Superior temporal gyrus (tissue), 1 donor: ENCODE measurements around the gene GALNT2.
A peak's percentile ranks its signal among the peaks of the same experiment; 100 is the strongest.

Source experiments
- DNase-seq: peaks from one replicate; pipeline ENCODE4 v3.0.0-alpha.2; 2016; ENCODE audit errors: extremely low spot score

Gene GALNT2

DNA sequence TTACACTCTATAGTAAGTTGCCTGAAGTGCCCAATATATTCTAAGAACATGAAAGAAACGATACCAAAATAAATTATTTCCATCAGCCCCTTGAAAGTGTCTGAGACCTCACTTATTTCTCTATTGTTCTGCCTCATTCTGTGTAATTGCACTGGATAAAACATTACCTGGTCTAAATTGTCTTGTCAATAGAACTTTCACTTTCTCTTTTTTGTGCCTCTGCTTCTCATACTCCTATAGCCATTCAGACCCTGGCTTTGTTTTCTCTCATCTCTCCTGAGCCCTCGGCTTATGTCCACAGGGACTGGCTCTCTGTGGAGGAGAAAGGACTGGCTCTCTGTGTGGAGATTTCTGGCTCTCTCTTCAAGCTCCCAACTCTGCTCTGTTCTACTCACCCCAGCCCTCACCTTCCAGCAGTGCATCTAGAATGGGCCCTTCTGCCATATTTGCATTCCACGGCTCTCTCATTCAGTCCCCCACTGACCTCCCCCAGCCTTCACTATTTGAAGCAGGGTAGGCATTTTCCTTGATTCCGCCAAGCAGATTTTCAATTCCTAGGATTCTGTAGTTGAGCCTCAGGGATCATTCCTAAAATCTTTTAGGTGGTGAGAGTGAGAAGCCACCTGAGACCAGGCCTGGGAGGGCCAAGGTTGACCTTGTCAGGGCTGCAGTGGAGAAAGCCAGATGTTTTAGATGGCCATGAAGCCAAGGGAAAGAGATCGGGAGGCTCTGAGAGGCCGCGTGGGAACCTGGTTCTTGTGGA lies 15.9 kb upstream of the GALNT2 start:
- no peak for DNase-seq

- no peak for DNase-seq
Observed at GRCh38 chr1:230052018-230052417, 15.0 kb upstream of the GALNT2 start.

DNA sequence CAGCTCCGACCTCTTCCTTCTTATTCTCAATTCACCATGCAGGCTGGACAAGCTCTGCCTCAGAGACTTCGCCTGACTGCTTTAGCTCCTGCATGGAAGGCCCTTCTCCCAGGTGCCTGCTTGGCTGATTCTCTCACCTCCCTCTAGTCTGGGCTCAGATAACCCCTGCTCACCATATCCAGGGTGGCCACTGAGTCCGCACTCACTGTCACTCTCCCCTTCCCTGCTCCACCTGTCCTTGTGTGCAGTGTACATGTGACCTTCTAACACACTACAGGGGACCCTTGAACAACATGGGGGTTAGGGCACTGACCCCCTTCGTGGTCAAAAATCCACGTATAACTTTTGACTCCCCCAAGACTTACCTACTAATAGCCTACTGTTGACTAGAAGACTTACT lies 14.4 kb upstream of the GALNT2 start:
- DNase-seq, result no peak

DNA sequence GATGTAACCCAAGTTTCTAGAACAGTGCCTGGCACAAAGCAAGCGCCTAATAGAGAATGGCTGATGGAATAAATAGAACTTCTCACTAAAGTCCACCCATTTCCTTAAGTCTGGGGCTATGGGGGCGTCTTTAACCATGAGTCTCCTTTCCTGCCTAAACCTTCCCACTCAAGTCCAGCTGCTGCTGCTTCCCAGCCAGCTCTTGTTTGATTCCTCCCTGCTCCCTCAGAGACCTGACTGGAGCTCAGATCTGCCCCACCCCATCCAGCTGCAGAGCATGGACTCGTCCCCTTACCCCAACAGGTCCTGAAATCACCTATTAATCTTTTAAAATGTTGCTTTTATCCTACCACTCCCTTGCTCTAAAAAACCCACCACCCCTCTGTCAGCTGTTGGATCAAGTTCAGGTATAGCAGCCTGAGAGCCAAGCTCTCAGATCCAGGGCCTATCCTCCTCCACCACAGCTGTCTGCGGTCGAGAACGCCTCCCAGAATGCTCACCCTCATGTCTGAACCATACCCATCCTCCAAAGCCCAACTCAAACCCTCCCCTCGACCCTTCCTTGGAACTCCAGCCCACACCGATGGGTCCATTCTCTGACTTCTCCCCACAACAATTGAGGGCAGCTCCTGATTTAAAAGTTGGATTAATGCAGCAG lies 12.8 kb upstream of the GALNT2 start:
- DNase-seq, result no peak

DNA sequence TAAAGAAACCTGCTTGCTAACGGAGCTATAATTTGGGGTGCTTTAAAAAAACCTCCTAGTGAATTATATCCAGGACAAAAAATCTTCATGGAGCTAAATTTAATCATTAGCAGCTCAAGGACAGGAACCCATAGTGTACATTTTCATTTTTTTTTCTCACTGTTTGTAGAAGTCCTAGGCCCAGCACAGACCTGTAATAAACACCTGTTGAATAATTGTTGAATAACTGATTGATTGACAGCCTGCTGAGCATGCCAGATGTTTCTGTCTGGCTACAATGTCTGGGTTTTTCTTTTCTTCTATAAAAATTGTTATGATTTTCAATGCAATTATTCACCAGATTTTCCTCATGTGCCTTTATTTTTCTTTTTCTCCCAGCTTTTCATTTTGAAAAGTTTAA lies 10.9 kb upstream of the GALNT2 start:
- no peak for DNase-seq

DNA sequence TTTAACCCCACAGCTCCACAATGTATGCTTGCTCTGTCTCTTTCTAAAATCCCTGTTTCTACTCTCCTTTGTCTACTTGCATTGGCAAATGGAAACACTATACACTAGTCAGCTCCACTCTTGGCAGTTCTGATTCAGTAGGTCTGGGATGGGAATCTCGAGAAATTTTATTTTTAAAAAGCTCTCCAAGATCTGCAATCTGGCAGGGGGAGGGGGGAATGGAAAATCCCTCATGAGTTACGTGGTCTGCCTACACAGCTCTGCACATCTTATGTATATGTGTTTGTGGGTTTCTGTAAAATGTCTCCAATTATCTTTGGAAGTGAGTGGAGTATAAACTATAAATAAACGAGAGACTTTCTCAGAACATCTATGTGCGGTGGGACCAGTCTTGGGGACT lies 9.9 kb upstream of the GALNT2 start:
- peak; percentile 14 for DNase-seq

DNA sequence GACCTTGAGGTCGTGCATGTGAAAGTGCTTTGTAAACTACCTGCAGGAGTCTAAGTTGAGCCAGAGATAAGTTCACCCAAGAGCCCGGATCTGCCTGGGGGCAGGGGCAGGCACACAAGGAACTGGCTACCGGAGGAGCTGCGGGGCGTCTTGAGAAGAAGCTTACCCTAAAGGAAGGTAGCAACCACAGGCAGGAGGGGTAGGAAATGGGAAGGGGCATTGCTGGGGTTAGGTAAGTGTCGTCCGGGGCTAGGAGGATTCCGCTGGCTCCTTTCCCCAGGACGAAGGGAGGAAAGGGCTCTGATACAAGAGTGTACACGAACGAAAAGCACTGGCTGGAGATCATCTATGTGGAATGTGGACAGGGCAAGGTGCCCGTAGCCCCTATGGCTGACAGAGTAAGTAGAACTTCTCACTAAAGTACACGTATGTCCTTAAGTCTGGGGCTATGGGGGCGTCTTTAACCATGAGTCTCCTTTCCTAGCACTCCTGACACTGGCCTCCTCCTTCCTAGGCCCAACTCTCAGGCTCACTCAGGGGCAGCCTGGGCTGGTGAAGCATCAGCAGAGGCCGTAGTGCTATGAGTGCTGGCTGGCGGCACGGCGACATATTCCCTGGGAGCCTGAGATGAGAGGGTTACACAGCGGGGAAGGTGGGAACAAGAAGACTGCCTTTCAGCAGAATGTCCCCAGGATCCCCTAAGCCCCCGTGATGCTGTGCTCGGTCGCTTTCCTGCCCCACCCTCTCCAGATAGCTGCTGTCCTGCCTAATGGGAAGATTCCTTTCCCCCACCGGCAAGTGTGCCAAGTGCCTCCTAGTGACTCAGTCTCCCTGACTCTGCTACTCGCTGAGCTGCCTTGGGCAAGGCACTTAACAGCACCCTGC lies 9.1 kb upstream of the GALNT2 start:
- DNase-seq, result no peak

DNA sequence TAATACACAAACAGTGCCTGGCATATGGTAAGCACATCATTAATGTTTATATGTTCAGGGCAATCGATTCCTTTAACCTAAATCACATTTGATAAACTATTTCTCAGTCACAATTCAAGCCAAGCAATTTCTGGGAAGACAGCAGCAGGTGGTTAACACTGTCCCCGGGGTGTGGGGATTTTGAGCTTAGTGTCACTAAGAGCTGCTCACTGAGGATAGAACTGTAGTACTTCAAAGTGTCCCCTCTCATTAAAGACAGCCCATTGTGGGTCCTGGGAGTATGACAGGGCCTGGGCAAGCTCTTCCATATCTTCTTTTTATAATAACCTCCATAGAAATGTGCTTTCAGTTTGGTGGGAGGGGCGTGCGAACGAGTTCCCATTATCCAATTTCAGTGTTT lies 8.4 kb upstream of the GALNT2 start:
- no peak for DNase-seq

DNA sequence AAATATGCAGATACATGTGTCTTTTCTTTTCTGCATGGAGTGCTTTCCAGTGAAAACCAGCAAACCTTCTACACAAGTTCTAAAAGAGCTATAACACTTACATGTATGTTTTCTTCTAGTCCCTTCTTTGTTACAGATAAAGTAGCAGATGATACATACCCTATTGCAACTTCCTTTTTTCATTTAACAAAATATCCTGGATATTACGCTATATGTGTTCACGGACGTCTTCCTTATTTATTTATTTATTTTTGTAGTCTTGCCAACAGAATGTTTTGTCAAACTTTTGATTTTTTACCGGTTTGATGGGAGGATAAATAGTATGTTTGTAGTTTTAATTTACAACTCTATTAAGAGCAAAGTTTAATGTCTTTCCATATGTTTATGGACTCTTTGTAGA lies 5.2 kb upstream of the GALNT2 start:
- DNase-seq, result no peak

DNA sequence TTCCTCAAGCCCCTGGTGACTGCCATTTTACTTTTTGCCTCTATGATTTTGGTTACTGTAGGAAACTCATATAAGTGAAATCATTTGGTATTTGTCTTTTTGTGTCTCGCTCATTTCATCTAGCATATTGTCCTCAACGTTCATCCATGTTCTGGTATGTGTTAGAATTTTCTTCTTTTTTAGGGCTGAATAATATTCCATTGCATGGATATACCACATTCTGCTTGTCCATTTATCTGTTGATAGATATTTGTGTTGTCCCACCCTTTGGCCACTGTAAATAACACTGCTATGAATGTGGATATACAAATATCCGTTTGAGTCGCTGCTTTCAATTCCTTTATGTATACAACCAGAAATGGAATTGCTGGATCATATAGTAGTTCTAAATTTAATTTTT lies 4.5 kb upstream of the GALNT2 start:
- no peak for DNase-seq

DNA sequence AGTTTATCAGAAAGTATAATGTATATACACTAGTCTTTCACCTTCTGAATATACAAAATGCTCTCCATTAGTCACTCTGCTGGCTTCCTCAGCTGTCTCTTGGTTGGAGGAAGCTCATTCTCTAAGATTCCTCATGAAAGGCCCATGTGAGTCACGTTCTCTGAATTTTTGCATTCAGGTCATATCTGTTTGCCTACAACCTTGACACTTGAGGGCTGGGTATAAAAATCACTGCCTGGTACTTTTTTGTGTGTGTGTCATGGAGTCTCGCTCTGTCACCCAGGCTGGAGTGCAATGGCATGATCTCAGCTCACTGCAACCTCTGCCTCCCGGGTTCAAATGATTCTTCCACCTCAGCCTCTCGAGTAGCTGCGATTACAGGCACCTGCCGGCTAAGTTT lies 2.8 kb upstream of the GALNT2 start:
- DNase-seq, result no peak

GRCh38 chr1:230065161-230065560 lies 1.9 kb upstream of the GALNT2 start:
- DNase-seq, result no peak

DNA sequence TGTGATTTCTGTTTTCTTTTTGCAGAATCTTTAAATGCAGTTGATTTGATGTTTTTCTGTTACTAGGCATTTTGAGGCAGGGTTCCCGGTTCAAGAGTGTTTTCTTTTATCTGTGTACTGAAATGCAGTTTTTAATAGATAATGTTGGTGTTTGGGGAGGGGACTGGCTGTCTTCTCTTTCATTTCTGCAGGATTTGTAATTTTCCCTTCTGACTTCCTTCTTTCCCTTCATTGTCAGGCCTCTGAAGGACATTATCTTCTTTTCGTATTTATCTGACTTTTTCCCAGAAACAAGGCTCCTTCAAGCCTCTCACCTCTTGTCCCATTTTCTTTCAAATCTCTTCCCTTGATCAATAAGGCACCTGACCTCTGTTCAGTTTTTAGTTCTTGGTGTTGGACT lies 1.5 kb upstream of the GALNT2 start:
- DNase-seq, result peak; percentile 15

- DNase-seq, result peak; percentile 55
Observed at GRCh38 chr1:230066031-230066430, 1.0 kb upstream of the GALNT2 start.

- DNase-seq, result peak; percentile 27
Observed at GRCh38 chr1:230067419-230067870, 407 bp downstream of the GALNT2 start.

DNA sequence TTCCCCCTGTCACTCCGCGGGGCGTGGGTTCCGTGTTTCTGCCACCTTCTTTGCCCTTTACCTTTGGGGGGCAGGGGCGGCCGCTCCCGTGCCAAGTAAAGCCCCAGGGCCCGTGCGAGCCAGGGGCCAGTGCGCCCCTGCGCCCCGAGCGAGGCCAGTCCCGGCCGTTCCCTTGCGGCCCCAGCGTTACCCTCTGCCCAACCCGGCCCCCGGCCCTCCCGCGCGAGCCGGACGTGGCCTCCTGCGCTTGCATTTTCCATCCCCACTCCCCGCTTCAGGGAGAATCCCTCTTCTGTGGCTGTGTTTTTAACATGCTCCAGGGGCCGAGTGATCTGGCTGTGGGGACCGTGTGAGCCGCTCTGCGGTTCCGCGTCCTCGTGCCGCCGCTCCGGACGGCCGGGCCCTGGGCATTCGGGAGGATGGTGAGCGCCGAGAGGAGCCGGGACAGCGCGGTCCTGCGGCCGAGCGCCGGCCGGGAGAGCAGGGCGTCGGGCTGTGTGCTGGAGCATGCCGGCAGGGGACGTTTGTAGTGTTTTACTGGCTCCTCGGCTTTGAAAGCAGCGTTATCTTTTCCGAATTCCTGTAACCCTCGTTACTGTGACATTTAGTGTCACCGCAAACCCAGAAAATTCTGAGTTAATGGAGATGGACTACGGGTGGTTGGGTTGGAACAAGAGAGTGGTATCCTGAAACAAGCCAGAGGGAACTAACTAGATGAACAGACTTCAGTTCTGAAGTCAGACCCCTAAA lies 1.0 kb downstream of the GALNT2 start:
- DNase-seq, result peak; percentile 44

DNA sequence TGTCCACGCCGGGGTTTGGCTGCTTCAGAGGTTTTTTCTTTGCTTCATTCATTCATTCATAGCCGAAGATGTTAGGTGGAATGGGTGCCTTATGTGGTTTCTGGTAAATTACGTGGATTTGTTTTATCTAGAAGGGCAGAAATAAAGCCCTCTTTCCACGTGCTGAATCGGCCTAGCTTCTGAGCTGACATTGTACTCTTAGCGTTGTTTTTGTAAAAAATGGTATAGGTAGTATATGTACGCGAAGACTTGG lies 1.5 kb downstream of the GALNT2 start:
- DNase-seq, result peak; percentile 32

DNA sequence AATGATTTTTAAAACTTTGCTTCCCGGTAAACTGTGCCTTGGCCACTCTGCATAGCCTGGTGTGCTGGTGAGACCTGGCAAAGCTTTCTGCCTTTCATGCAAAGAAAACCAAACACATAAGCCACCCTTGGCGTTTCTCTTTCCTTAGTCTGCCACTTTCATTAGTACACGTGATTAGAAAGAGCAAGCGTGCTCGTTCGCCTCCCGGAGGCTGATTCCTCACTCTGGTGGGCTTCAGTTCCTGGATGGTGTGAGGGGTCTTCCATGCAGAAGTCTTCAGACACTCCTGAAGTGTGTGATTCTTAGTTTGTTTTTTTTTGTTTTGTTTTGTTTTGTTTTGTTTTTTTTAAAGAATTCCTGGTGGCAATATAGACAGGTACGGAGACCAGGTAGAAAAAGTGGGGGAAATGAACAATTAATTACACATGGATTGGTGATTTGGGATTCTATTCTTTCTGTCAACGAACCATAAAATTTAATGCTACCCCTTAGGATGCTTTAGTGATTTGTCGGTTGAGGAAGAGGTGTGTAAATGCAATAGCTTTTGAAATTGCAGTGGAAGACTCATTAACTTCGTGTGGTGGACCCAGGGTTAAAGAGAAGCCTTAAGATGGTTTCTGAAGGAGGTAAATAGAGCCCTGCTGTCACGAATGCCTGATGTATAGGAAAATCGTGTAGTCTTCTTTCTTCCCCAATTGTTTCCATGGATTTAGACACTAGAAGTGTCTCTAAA lies 2.1 kb downstream of the GALNT2 start:
- DNase-seq, result peak; percentile 59

DNA sequence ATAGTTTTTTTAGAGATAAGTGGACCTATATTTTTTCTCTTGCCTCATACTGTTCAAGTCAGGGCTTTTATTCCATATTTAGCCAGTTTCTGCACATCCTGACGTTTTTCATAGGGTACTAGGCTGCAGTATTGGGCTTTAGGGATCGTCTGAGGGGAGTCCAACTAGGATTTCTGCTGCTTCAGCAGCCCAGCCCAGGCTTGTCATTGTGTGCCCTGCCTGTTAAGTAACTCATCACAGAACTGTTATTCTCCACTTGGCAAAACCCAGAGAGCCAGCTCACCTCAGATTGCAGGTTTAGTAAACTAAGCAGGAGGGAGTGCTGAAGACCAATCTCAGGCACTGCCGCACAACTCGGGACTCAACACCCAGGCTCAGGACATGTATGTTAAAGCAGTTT lies 2.8 kb downstream of the GALNT2 start:
- no peak for DNase-seq

- no peak for DNase-seq
Observed at GRCh38 chr1:230070321-230071208, 3.5 kb downstream of the GALNT2 start.
